Upper lobe of right lung (tissue), 1 donor: Measurements from ENCODE around the gene SPATA13. TPM values are rescaled to one million over a fixed set of nuclear protein-coding genes. Genes with fewer than 3 reads are reported as not detected.

ENCODE experiments used
- ATAC-seq: fragments of 200-7000 bp; cut with Tn5 transposase; one replicate; pipeline ENCODE4 v1.9.1; 2020; ENCODE audit warnings: mild to moderate bottlenecking, moderate library complexity
- DNase-seq: peaks from one replicate; pipeline ENCODE4 v3.0.0-alpha.2; 2020
- H3K27ac ChIP-seq: fragments of 200-600 bp; one replicate; pipeline ENCODE4 v1.8.0; 2022
- H3K27me3 ChIP-seq: fragments of 200-600 bp; one replicate; pipeline ENCODE4 v1.8.0; 2022; ENCODE audit warnings: mild to moderate bottlenecking
- H3K36me3 ChIP-seq: fragments of 200-600 bp; one replicate; pipeline ENCODE4 v1.8.0; 2022
- H3K4me1 ChIP-seq: fragments of 200-600 bp; one replicate; pipeline ENCODE4 v1.8.0; 2022
- H3K4me3 ChIP-seq: fragments of 200-600 bp; one replicate; pipeline ENCODE4 v1.8.0; 2022; ENCODE audit warnings: mild to moderate bottlenecking
- H3K9me3 ChIP-seq: fragments of 200-600 bp; one replicate; pipeline ENCODE4 v1.8.0; 2022
- CTCF ChIP-seq: fragments of 200-600 bp; IDR thresholded peaks from one replicate; pipeline ENCODE4 v1.8.0; 2022; ENCODE audit warnings: antibody characterized with exemption
- intact Hi-C: fragments of 100-400 bp; cut with DNase I; formaldehyde crosslinking; loops from one replicate; pipeline ENCODE4 v1.11.0; 2022
- total RNA-seq: library from RNA; stranded (reverse); fragmentation: NEBNext Ultra II Directional; extraction: Animal tissue kit (Norgen Biotek cat#: 25700); gene quantifications from one replicate; pipeline ENCODE4 v1.2.1, GENCODE V29; 2021
- donor health status: DM: no; HTN: yes; CAD: no; lungs with severe emphysema.

SPATA13 gene
- total RNA-seq, 1 donor from 2014 or later = 34.4 TPM

GRCh38 chr13:24212254-24212653, 51.7 kb downstream of the SPATA13 start:
- Histone ChIP-seq H3K9me3 (no peaks in the 10 kb centered on the region), H3K4me1 (peaks cover under 1% of the 10 kb centered on the region), H3K36me3 (no peaks in the 10 kb centered on the region), H3K27ac (no peak overlapping the region), H3K4me3 (no peak overlapping the region), H3K27me3 (no peaks in the 10 kb centered on the region)
- no peak for TF ChIP-seq CTCF
- ATAC-seq (no peak), DNase-seq (no peak)
- intact Hi-C loops = loop anchor here (10.0 kb wide), 1 partner anchor 157 kb away; no protein-coding TSS in a partner anchor

GRCh38 chr13:24212674-24213073, 52.2 kb downstream of the SPATA13 start:
- no peak overlapping the region for H3K4me3 ChIP-seq
- DNase-seq (no peak), ATAC-seq (no peak)
- intact Hi-C loops = loop anchor here (10.0 kb wide), 1 partner anchor 158 kb away; no protein-coding TSS in a partner anchor
- H3K9me3 ChIP-seq = no peaks in the 10 kb centered on the region
- no peaks in the 10 kb centered on the region for H3K27me3 ChIP-seq
- no peaks in the 10 kb centered on the region for H3K36me3 ChIP-seq
- no peak for TF ChIP-seq CTCF
- peaks cover 4% of the 10 kb centered on the region for H3K4me1 ChIP-seq
- no peak overlapping the region for H3K27ac ChIP-seq

GRCh38 chr13:24213932-24214331, 53.4 kb downstream of the SPATA13 start:
- ATAC-seq = no peak

GRCh38 chr13:24214528-24214927, 54.0 kb downstream of the SPATA13 start:
- TF ChIP-seq CTCF = no peak
- intact Hi-C loops = loop anchor here (10.0 kb wide), 1 partner anchor 160 kb away; no protein-coding TSS in a partner anchor
- Histone ChIP-seq H3K4me1 (peaks cover 11% of the 10 kb centered on the region), H3K36me3 (no peaks in the 10 kb centered on the region), H3K4me3 (no peak overlapping the region), H3K27ac (no peak overlapping the region), H3K27me3 (no peaks in the 10 kb centered on the region), H3K9me3 (no peaks in the 10 kb centered on the region)
- DNase-seq (no peak), ATAC-seq (no peak)

More at GRCh38 chr13:24213932-24214331, 53.4 kb downstream of the SPATA13 start:
- no peak for TF ChIP-seq CTCF
- Histone ChIP-seq H3K4me3 (no peak overlapping the region), H3K27ac (no peak overlapping the region), H3K4me1 (peaks cover 11% of the 10 kb centered on the region), H3K36me3 (no peaks in the 10 kb centered on the region), H3K9me3 (no peaks in the 10 kb centered on the region), H3K27me3 (no peaks in the 10 kb centered on the region)
- intact Hi-C loops = loop anchor here (10.0 kb wide), 1 partner anchor 159 kb away; no protein-coding TSS in a partner anchor
- DNase-seq = no peak

- no peak for TF ChIP-seq CTCF
- DNase-seq = no peak
- Histone ChIP-seq H3K9me3 (no peaks in the 10 kb centered on the region), H3K4me1 (peaks cover 11% of the 10 kb centered on the region), H3K27ac (no peak overlapping the region), H3K4me3 (no peak overlapping the region), H3K36me3 (no peaks in the 10 kb centered on the region), H3K27me3 (no peaks in the 10 kb centered on the region)
- intact Hi-C loops = loop anchor here (5.0 to 10.0 kb wide), 2 partner anchors 160 to 198 kb away; no protein-coding TSS in a partner anchor
- ATAC-seq = no peak
These were observed 54.6 kb downstream of the SPATA13 start for GRCh38 chr13:24215126-24215525.

- H3K9me3 ChIP-seq = no peaks in the 10 kb centered on the region
- H3K27me3 ChIP-seq = no peaks in the 10 kb centered on the region
- no peaks in the 10 kb centered on the region for H3K36me3 ChIP-seq
- peak; percentile 44 for ATAC-seq
- peaks cover 11% of the 10 kb centered on the region for H3K4me1 ChIP-seq
- no peak overlapping the region for H3K27ac ChIP-seq
- DNase-seq = no peak
- TF ChIP-seq CTCF = no peak
- intact Hi-C loops = loop anchor here (5.0 to 10.0 kb wide), 2 partner anchors 161 to 198 kb away; no protein-coding TSS in a partner anchor
- H3K4me3 ChIP-seq = no peak overlapping the region
These were observed 55.2 kb downstream of the SPATA13 start for GRCh38 chr13:24215732-24216131.
